Glutamatergic neuron (in vitro differentiated cells): ENCODE measurements around the gene AGFG2. TPM values are rescaled to one million over a fixed set of nuclear protein-coding genes. Genes with fewer than 3 reads are reported as not detected.
"Not testable (repeated sequence)": the region's sequence is repeated elsewhere in the genome, so short reads cannot be mapped to it uniquely, and the experiment has no call there.

Experiments
- DNase-seq: peaks from one replicate; pipeline ENCODE4 v3.0.0; 2022
- H3K27ac Mint-ChIP-seq: one replicate; pipeline ENCODE4 v1.8.0; 2020; ENCODE audit warnings: mild to moderate bottlenecking, mixed read lengths, inconsistent platforms; ENCODE audit not compliant: unreplicated experiment
- H3K27me3 Mint-ChIP-seq: one replicate; pipeline ENCODE4 v1.8.0; 2020; ENCODE audit warnings: mild to moderate bottlenecking, moderate library complexity, mixed read lengths, inconsistent platforms; ENCODE audit not compliant: unreplicated experiment
- H3K36me3 Mint-ChIP-seq: one replicate; pipeline ENCODE4 v1.8.0; 2020; ENCODE audit warnings: mild to moderate bottlenecking, mixed read lengths, inconsistent platforms; ENCODE audit not compliant: unreplicated experiment
- H3K4me1 Mint-ChIP-seq: one replicate; pipeline ENCODE4 v1.8.0; 2020; ENCODE audit warnings: mild to moderate bottlenecking, low read depth, mixed read lengths, inconsistent platforms; ENCODE audit not compliant: unreplicated experiment
- H3K4me3 Mint-ChIP-seq: one replicate; pipeline ENCODE4 v1.8.0; 2020; ENCODE audit warnings: mild to moderate bottlenecking, mixed read lengths, inconsistent platforms; ENCODE audit not compliant: unreplicated experiment
- H3K9me3 Mint-ChIP-seq: one replicate; pipeline ENCODE4 v1.8.0; 2020; ENCODE audit warnings: mild to moderate bottlenecking, moderate library complexity, mixed read lengths, inconsistent platforms; ENCODE audit not compliant: unreplicated experiment
- CTCF ChIP-seq: fragments of 200-600 bp; sonication (generic); IDR thresholded peaks from one replicate; pipeline ENCODE4 v1.5.0; 2021; ENCODE audit not compliant: partially characterized antibody, unreplicated experiment
- total RNA-seq: library from RNA; stranded (reverse); fragmentation: NEBNext Ultra II Directional; extraction: Animal tissue kit (Norgen Biotek cat#: 25700); gene quantifications from one replicate; pipeline ENCODE4 v1.2.1, GENCODE V29; 2021; ENCODE audit not compliant: unreplicated experiment

The AGFG2 gene
- total RNA-seq, 1 donor from 2014 or later = 5.7 TPM

GRCh38 chr7:100546926-100547800, 8.2 kb downstream of the AGFG2 start:
- TF ChIP-seq CTCF = no peak
- no peaks in the 10 kb centered on the region for H3K36me3 Mint-ChIP-seq
- no peak for DNase-seq
- H3K27ac Mint-ChIP-seq = no peak overlapping the region
- H3K27me3 Mint-ChIP-seq = peaks cover 4% of the 10 kb centered on the region
- H3K9me3 Mint-ChIP-seq = no peaks in the 10 kb centered on the region
- no peaks in the 10 kb centered on the region for H3K4me1 Mint-ChIP-seq
- no peak overlapping the region for H3K4me3 Mint-ChIP-seq

GRCh38 chr7:100547872-100548271, 8.9 kb downstream of the AGFG2 start:
- H3K9me3 Mint-ChIP-seq = no peaks in the 10 kb centered on the region
- H3K4me3 Mint-ChIP-seq = no peak overlapping the region
- no peak overlapping the region for H3K27ac Mint-ChIP-seq
- H3K27me3 Mint-ChIP-seq = peaks cover 4% of the 10 kb centered on the region
- no peaks in the 10 kb centered on the region for H3K4me1 Mint-ChIP-seq
- no peak for TF ChIP-seq CTCF
- no peak for DNase-seq
- no peaks in the 10 kb centered on the region for H3K36me3 Mint-ChIP-seq

- peak overlapping the region; percentile 40 for H3K4me3 Mint-ChIP-seq
- H3K4me1 Mint-ChIP-seq, DNase-seq, H3K27me3 Mint-ChIP-seq, H3K9me3 Mint-ChIP-seq, H3K36me3 Mint-ChIP-seq, H3K27ac Mint-ChIP-seq: not testable (repeated sequence)
Observed at GRCh38 chr7:100548446-100548845, 9.4 kb downstream of the AGFG2 start.

- H3K27me3 Mint-ChIP-seq = peaks cover 4% of the 10 kb centered on the region
- H3K27ac Mint-ChIP-seq = no peak overlapping the region
- no peaks in the 10 kb centered on the region for H3K4me1 Mint-ChIP-seq
- DNase-seq = no peak
- no peak for TF ChIP-seq CTCF
- no peaks in the 10 kb centered on the region for H3K36me3 Mint-ChIP-seq
- no peaks in the 10 kb centered on the region for H3K9me3 Mint-ChIP-seq
- no peak overlapping the region for H3K4me3 Mint-ChIP-seq
Observed at GRCh38 chr7:100552532-100552931, 13.5 kb downstream of the AGFG2 start.

GRCh38 chr7:100553032-100553431, 14.0 kb downstream of the AGFG2 start:
- no peak for DNase-seq
- no peaks in the 10 kb centered on the region for H3K36me3 Mint-ChIP-seq
- no peaks in the 10 kb centered on the region for H3K9me3 Mint-ChIP-seq
- TF ChIP-seq CTCF = no peak
- H3K27ac Mint-ChIP-seq = no peak overlapping the region
- no peak overlapping the region for H3K4me3 Mint-ChIP-seq
- peaks cover 4% of the 10 kb centered on the region for H3K27me3 Mint-ChIP-seq
- no peaks in the 10 kb centered on the region for H3K4me1 Mint-ChIP-seq
